ENCODE results near the gene PYROXD2. TPM values are rescaled to one million over a fixed set of nuclear protein-coding genes. Genes with fewer than 3 reads are reported as not detected.

PYROXD2 gene
- polyA plus RNA-seq (ENCODE audit: insufficient read length in 10 of 10), result 10 to 100 TPM in 7 of 10 donors, 1 to 10 TPM in 3; 7.6 to 19.9 (median 11.5) TPM
- long read RNA-seq, donor 1, partial matches to known transcripts, result 0 of 1 reads
- long read RNA-seq, donor 1, other reads (novel, unspliced or antisense), result 0 of 1 reads
- long read RNA-seq, donor 2, result 0 reads
- long read RNA-seq, donor 3, result 0 reads
- long read RNA-seq, donor 4, result 0 reads
- long read RNA-seq, donor 5, partial matches to known transcripts, result 0 of 3 reads
- long read RNA-seq, donor 5, other reads (novel, unspliced or antisense), result 0 of 3 reads
- long read RNA-seq, donor 6, result 0 reads
- long read RNA-seq, donor 7, partial matches to known transcripts, result 0 of 1 reads
- long read RNA-seq, donor 7, other reads (novel, unspliced or antisense), result 0 of 1 reads
- long read RNA-seq, donor 8, partial matches to known transcripts, result 0 of 1 reads
- long read RNA-seq, donor 8, other reads (novel, unspliced or antisense), result 0 of 1 reads
- long read RNA-seq, donor 9, result 0 reads

DNA sequence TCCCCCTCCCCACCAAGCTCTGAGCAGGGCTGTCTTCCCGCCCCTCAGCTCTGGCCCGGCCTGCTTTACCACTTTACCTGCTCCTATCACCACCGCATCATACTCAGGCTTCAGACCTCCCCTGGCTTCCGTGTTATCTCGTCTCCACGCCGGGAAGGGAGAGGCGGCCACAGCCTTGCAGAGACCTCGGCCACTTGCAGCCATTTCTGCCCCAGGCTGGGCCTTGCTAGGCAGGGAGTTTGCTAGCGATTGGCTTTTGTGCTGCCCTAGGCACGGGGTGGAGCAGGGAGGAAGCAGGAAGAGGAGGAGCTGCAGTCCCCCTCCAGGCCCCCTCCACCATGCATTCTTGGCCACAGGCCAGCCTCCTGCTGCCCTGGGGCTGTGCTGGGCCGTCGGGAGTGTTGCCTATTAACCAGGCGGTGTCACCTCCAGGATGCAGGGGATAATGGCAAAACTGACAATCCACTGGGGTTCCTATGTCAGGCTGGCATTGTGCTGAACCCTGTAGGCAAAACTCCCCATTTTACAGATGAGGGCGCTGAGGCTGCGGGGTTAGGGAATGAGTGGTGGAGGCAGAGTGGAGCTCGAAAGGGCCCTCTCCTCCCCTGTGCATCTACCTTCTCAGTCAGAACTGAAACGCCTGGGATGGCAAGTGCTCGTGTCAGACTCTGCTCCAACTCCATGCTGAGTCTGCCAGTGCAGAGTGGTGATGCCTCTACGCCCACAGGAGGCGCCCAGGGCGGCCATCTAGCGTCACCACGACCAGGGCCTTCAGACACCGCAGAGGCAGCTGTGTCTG is at the start of gene PYROXD2:
Gene PYROXD2, minus strand, starts transcription at position 251 of the 799 bp plus-strand sequence. Its CDS starts 47 bp downstream, at position 204.
- peak; percentile 86 to 93 (median 91) for DNase-seq

GRCh38 chr10:98463976-98464754 is 49.2 kb upstream of the PYROXD2 start:
- DNase-seq, result no peak

- no peak for DNase-seq
Observed at GRCh38 chr10:98463016-98463415, 48.0 kb upstream of the PYROXD2 start.

DNA sequence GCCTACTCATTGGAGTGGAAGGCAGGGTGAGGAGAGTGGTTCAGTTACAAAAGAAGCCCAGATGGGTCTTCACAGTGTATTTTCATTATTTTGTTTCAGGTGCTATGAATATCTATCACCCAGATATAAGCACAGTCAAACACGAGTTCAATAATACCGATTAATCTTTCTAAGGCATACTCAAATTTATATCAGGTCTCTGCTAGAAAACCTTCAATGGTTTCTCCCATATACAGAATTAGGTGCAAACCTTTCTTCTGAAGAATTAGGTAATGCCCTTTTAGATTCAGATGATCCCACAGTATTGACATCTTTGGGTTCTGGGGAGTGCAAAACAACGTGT is 46.5 kb upstream of the PYROXD2 start:
- no peak for DNase-seq

- peak in 2 of 3 donors; percentile 50 to 77 for DNase-seq
Observed at GRCh38 chr10:98460837-98461499, 46.0 kb upstream of the PYROXD2 start.

- DNase-seq, result no peak
Observed at GRCh38 chr10:98458809-98459784, 44.1 kb upstream of the PYROXD2 start.

DNA sequence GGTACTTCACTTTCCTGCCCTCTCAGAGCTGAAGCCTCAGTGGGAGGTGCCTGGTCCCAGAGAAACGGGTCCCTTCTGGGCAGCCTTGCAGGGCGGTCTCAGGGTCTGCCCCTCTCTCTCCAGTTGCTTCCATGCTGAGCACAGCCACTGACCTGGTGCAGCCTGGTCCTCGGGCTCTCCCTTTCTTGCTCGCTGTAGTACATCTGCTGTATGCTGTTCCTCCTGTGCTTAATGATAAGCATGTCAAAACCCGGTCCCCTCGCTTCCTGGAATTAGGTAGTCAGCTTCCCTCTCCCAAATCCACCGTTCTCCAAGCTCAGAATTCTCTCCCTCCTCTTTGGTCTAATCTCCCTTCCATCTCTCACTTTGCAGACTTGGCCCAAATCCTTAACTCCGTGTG is 42.7 kb upstream of the PYROXD2 start:
- no peak for DNase-seq

GRCh38 chr10:98456686-98457482 is 41.9 kb upstream of the PYROXD2 start:
- DNase-seq, result no peak

DNA sequence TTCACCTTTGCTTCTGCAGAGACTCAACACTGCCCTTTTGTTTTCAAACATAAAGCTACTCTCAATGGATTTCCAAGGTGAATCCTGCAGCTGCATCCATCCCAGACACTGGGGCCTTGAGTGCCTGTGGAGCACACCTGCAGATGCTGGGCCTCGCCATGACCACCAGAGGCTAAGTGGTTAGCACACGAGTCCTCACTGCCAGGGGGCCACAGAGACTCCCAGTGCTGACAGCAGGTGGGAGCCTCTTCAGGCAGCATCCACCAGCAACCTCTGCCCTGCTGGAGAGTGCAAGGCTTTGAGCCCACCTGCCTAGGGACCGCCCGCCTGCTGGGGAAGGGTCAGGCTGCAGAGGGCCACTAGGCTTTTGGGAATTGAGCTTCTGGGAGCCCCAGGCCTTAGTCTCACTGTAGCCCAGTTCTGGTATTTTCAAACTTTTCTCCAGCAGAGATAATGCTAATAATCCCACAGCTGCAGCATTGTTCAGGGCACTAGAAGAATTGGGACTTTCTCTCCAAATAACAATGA is 41.1 kb upstream of the PYROXD2 start:
- DNase-seq, result no peak

GRCh38 chr10:98453729-98454128 is 38.7 kb upstream of the PYROXD2 start:
- DNase-seq, result no peak

GRCh38 chr10:98450618-98451017 is 35.6 kb upstream of the PYROXD2 start:
- DNase-seq, result no peak

GRCh38 chr10:98449287-98449686 is 34.3 kb upstream of the PYROXD2 start:
- DNase-seq, result no peak

DNA sequence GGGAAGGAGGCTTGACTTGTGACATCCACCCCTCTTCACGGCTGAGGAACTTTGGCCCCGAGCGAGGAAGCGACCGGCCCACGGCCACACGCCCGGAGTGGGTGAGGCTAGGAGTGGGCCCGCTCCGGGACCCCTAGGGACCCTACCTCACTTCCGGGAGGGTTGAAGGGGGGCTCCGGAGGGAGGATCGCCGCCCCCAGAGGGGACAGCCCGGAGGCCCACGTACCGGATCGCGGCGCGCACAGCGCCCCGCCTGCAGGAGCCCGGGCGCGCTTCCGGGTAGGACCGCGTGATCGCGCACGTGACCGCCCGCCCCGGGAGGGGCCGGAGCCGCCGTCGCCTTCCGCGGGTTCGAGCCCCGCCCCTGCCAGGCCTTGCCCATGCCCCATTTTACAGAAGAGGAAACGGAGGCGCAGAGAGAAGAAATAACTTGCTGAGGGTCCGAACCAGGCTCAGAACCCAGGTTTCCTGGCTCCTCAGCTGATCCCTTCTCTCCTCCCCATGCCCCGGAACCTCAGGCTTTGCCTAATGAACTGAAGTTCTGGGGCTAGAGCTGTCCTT is 31.8 kb upstream of the PYROXD2 start, which contains the start of gene HPS1:
Gene HPS1, minus strand, starts transcription at position 275 of the 561 bp plus-strand sequence. CDS start 3,695 bp downstream, outside the sequence.
- peak; percentile 64 to 89 (median 80) for DNase-seq

DNA sequence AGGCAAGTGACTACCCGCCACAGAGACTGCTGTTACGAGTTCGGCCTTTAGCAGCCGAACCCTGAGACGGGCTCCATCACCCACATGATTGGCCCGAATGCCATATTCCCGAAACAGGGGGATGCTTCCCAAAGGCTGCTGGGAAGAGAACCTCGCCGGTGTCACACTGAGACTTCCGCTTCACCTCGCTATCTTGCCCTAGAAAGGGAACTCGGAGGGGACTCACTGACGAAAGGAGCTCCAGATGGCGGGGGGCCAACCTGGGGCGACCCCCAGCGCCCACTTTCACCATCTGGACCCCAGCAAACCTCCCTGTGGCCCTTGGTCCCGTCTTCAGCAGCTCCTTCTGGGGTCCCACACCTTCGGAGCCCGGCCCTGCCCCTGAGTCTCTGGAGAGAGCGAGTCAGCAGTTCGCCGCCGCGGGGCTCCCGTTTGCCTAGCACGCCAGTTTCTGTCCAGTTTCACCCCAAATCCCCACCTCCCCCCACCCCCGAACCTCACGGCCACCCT is 31.2 kb upstream of the PYROXD2 start:
- DNase-seq, result peak in 2 of 3 donors; percentile 11 to 34

DNA sequence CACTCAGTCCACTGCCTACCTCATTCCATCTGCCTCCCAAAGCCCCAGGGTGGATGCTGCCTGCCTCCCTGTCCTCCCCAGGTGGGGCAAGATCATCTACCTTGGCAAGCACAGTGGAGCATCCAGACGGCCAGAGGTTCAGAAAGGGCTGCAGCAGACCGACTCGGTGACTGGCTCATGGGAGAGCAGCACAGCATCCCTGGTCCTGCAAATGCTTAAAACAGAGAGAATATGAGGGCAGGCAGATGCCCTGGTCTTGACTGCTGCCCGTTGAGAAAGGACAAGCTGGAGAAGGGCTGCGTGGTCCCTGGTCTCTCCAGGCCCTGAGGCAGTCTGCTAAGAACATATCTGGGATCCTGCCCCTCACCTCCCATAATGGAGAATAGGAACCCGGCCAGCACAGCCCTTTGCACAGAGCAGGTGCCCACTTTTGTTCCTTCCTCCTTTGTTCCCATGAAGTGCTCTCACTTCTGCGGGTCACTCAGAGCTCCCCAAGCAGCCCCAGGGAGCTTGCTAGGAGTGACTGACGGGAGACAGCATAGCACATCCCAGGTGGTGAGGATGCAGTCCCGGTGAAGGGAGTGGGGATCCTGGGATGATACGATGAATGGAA is 30.3 kb upstream of the PYROXD2 start:
- DNase-seq, result no peak

DNA sequence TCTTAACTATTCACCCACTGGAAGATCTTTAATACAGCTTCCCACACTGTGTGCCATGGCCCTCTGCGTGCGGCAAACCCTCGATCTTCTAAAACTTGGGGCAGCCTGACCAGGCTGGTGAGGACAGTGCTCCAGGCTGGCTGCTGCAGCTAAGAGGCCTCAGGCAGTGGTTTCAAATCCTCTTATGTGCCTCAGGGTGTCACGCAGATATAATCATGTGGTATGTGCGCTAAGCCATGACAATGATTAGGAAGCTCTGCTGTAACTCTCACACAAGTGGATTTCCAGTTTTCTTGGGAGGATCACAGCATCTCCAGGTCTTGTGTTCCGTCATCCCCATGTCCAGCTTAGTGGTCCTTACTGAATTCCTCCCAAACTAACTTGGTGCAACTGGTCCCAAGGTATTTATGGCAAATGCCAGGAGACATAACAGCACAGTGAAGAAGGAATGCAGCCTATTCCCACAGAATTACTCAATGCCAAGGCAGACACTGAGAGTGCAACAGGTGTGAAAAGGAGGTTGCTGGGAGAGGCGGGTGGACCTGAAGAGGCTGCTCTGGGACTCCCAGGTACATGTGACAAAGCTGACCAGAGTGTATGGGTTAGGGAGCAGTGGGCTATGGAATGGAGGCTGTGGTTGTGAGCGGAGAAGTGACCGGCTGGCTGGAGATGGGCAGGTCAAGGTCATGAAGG is 29.5 kb upstream of the PYROXD2 start:
- no peak for DNase-seq

- DNase-seq, result no peak
Observed at GRCh38 chr10:98438715-98439114, 23.7 kb upstream of the PYROXD2 start.

All from muscle of back (tissue), 13 donors.